Measurements from ENCODE around the gene WIF1. TPM values are rescaled to one million over a fixed set of nuclear protein-coding genes. Genes with fewer than 3 reads are reported as not detected.
A peak's percentile ranks its signal among the peaks of the same experiment; 100 is the strongest.

Gene WIF1
- total RNA-seq, 2 donors from 2014 or later: 0.28 TPM; not detected in 1

DNA sequence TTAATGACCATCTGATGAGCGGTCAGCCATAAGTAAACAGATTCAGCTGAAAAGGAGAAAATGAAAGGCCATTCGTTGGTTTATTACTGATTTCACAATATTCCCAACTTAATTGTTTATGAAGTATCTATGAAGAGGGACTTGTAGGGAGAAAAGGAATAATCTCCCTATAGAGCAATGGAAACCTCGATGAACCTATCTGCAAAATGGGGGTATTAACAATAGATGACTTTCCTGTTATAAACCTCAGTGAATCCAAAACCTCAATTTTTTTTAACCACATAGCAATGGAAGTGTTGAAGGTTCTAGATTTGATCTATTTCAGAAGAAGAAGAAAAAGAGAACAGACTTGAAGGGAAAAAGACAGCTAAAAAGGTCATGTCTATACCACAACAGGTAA is 2.0 kb downstream of the WIF1 start:
- peaks cover 13 to 23% of the 10 kb centered on the region in 2 donors for H3K27me3 ChIP-seq
- no peaks in the 10 kb centered on the region for H3K36me3 ChIP-seq
- H3K4me3 ChIP-seq: no peak overlapping the region
- peaks cover 0 to 9% of the 10 kb centered on the region in 2 donors for H3K4me1 ChIP-seq
- no peaks in the 10 kb centered on the region for H3K9me3 ChIP-seq
- TF ChIP-seq, protein P1, sequence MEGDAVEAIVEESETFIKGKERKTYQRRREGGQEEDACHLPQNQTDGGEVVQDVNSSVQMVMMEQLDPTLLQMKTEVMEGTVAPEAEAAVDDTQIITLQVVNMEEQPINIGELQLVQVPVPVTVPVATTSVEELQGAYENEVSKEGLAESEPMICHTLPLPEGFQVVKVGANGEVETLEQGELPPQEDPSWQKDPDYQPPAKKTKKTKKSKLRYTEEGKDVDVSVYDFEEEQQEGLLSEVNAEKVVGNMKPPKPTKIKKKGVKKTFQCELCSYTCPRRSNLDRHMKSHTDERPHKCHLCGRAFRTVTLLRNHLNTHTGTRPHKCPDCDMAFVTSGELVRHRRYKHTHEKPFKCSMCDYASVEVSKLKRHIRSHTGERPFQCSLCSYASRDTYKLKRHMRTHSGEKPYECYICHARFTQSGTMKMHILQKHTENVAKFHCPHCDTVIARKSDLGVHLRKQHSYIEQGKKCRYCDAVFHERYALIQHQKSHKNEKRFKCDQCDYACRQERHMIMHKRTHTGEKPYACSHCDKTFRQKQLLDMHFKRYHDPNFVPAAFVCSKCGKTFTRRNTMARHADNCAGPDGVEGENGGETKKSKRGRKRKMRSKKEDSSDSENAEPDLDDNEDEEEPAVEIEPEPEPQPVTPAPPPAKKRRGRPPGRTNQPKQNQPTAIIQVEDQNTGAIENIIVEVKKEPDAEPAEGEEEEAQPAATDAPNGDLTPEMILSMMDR (IDR thresholded peaks at IDR 0.05): no peak
- no peak for DNase-seq (ENCODE audit: low spot score)
- H3K27ac ChIP-seq: no peak overlapping the region

DNA sequence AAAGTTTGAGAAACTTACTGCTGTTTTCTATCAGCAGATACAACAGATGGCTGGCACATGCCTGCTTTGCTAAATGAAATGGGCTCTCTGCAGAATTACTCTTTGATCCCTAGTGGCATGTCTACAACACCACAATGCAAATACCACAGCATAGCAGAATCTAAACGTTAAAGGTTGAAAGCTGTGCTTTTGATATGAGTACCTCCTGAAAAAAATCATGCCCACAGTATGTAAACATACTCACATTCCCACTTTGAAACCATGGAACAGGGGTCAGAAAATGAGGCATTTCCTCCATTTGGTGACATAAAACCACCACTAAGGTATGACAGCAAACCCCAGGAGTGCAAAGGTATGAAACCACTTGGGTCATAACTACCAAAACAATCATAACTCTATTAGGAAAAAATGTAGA is 7.5 kb downstream of the WIF1 start:
- H3K9me3 ChIP-seq: no peaks in the 10 kb centered on the region
- no peaks in the 10 kb centered on the region for H3K36me3 ChIP-seq
- H3K27ac ChIP-seq: no peak overlapping the region
- DNase-seq (ENCODE audit: low spot score): no peak
- TF ChIP-seq, protein P1 (IDR thresholded peaks at IDR 0.05): no peak
- no peak overlapping the region for H3K4me3 ChIP-seq
- H3K27me3 ChIP-seq: no peaks in the 10 kb centered on the region
- H3K4me1 ChIP-seq: no peaks in the 10 kb centered on the region

DNA sequence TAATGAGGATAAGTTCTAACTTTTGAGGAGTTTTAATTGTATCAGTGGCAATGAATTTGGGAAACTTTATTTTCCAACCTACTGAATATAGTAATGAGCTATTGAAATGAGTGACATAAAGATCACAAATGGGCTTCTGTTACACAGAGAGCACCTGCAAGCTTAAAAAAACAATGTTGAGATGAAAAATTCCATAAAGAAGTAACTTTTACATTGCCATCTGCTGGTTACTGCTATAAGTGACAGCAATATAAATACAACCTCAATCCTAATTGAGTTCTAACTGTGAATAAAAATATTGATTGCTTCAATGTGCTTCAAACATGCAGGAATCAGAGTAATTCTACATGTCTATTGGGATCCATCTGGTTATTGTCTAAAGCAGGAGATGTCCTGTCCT is 14.2 kb downstream of the WIF1 start:
- Histone ChIP-seq H3K36me3 (no peaks in the 10 kb centered on the region), H3K4me3 (no peak overlapping the region), H3K4me1 (no peaks in the 10 kb centered on the region), H3K27me3 (no peaks in the 10 kb centered on the region), H3K9me3 (no peaks in the 10 kb centered on the region), H3K27ac (no peak overlapping the region)
- DNase-seq (ENCODE audit: low spot score): no peak
- TF ChIP-seq, protein P1 (IDR thresholded peaks at IDR 0.05): peak in 1 of 2 donors; percentile 40

DNA sequence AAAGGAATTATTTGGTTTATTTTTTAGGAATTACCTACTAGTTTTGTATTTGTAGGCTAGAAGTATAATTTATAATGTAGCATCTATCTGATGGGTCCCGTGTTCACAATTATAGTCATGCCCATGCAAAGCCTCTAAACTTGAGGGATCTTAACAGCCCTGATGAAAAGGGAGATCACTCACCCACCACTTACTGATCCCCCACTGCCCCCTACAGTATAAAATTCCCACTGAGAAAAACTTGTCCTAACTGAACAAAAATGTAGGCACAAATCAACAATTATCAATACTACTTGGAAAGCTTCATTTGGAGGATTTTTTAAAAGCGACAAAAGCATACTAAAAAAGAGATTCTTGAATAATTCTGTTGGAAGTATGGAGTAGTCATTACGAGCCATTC is 21.0 kb downstream of the WIF1 start:
- no peaks in the 10 kb centered on the region for H3K27me3 ChIP-seq
- no peak overlapping the region for H3K4me3 ChIP-seq
- no peak overlapping the region for H3K27ac ChIP-seq
- H3K36me3 ChIP-seq: no peaks in the 10 kb centered on the region
- TF ChIP-seq, protein P1 (IDR thresholded peaks at IDR 0.05): no peak
- no peaks in the 10 kb centered on the region for H3K9me3 ChIP-seq
- no peak for DNase-seq (ENCODE audit: low spot score)
- H3K4me1 ChIP-seq: no peaks in the 10 kb centered on the region

DNA sequence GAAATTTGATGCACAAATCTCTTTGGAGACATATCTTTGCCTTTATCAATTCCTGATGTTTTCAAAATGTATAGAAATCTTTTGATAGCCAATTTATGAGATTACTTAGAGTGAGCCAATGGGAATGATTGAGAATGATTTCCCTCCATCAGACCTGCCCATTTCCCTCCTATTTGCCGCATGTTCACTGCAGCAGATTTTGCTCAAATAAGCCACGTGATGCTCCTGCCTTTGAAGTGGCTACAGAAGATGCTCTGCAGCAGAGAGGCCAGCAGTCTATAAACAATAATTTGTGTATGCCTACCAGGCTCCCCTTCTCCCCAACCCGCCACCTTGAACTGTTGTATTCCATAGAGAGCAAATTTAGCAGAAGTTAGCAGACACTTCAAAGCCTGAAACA is 21.9 kb downstream of the WIF1 start:
- H3K27me3 ChIP-seq: no peaks in the 10 kb centered on the region
- DNase-seq (ENCODE audit: low spot score): no peak
- no peaks in the 10 kb centered on the region for H3K9me3 ChIP-seq
- TF ChIP-seq, protein P1 (IDR thresholded peaks at IDR 0.05): no peak
- H3K4me3 ChIP-seq: no peak overlapping the region
- H3K36me3 ChIP-seq: no peaks in the 10 kb centered on the region
- H3K4me1 ChIP-seq: no peaks in the 10 kb centered on the region
- no peak overlapping the region for H3K27ac ChIP-seq

DNA sequence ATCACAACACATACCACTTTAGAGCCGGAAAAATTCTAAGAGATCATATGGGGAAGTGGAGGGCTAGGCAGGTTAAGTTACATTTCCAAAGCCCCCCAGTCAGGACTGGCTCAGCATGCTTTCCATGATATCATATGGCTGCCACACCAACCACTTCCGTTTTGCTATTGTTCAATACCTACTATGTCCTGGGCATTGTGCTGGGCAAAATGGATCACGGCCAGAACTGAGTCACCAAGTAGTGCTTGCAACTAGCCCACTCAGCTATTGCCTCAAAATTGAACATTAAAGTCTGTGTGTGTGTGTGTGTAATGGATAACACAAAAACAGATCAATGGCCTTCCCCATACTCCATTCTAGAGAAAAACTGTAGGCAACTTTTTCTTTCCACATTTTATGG is 22.7 kb downstream of the WIF1 start:
- Histone ChIP-seq H3K36me3 (no peaks in the 10 kb centered on the region), H3K27ac (no peak overlapping the region), H3K27me3 (no peaks in the 10 kb centered on the region), H3K4me1 (no peaks in the 10 kb centered on the region), H3K9me3 (no peaks in the 10 kb centered on the region), H3K4me3 (no peak overlapping the region)
- no peak for DNase-seq (ENCODE audit: low spot score)
- TF ChIP-seq, protein P1 (IDR thresholded peaks at IDR 0.05): no peak
